Osteocyte (in vitro differentiated cells): Measurements from ENCODE around the gene MUC13. TPM values are rescaled to one million over a fixed set of nuclear protein-coding genes. Genes with fewer than 3 reads are reported as not detected.

Experiments used
- DNase-seq: peaks from one replicate; pipeline ENCODE4 v3.0.0; 2021; ENCODE audit warnings: mixed read lengths; ENCODE audit not compliant: unreplicated experiment; ENCODE audit errors: extremely low spot score
- H3K27ac Mint-ChIP-seq: one replicate; pipeline ENCODE4 v1.8.0; 2021; ENCODE audit warnings: mild to moderate bottlenecking, mixed read lengths; ENCODE audit not compliant: unreplicated experiment
- H3K27me3 Mint-ChIP-seq: one replicate; pipeline ENCODE4 v1.8.0; 2021; ENCODE audit warnings: mixed read lengths; ENCODE audit not compliant: unreplicated experiment
- H3K36me3 Mint-ChIP-seq: one replicate; pipeline ENCODE4 v1.8.0; 2021; ENCODE audit warnings: mixed read lengths; ENCODE audit not compliant: unreplicated experiment
- H3K4me1 Mint-ChIP-seq: one replicate; pipeline ENCODE4 v1.8.0; 2021; ENCODE audit warnings: mixed read lengths; ENCODE audit not compliant: unreplicated experiment
- H3K4me3 Mint-ChIP-seq: one replicate; pipeline ENCODE4 v1.8.0; 2021; ENCODE audit warnings: mild to moderate bottlenecking, moderate library complexity, mixed read lengths; ENCODE audit not compliant: unreplicated experiment
- H3K9me3 Mint-ChIP-seq: one replicate; pipeline ENCODE4 v1.8.0; 2021; ENCODE audit warnings: mixed read lengths; ENCODE audit not compliant: unreplicated experiment
- total RNA-seq: library from RNA; stranded (reverse); gene quantifications from 2 replicates; pipeline ENCODE4 v1.2.1, GENCODE V29; 2021
- TF ChIP-seq, protein P1 (sequence below): fragments of 200-600 bp; sonication (generic); IDR thresholded peaks from 2 replicates; pipeline ENCODE4 v1.5.0; 2021; ENCODE audit warnings: antibody characterized with exemption, mild to moderate bottlenecking, moderate library complexity

MUC13 gene
- total RNA-seq, 1 donor from 2014 or later: not detected

DNA sequence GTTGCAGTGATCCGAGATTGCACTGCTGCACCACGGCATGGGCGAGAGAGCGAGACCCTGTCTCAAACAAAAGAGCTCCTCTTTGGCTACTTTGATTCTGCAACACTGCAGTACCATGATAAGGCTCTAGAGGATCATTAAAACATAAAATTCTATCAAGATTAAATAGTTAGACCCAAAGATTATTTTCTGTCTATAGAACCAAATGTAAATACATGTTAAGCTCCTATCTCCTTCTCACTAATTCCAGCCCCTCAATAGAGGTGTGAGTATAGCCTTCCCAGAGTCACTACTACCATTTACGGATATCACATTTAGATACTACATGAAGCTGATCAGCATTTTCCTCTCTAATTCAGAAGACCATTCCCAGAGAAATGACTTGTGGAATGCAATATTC is 4.3 kb upstream of the MUC13 start:
- DNase-seq: no peak
- H3K4me3 Mint-ChIP-seq: no peak overlapping the region
- no peaks in the 10 kb centered on the region for H3K9me3 Mint-ChIP-seq
- no peak overlapping the region for H3K27ac Mint-ChIP-seq
- TF ChIP-seq, protein P1, sequence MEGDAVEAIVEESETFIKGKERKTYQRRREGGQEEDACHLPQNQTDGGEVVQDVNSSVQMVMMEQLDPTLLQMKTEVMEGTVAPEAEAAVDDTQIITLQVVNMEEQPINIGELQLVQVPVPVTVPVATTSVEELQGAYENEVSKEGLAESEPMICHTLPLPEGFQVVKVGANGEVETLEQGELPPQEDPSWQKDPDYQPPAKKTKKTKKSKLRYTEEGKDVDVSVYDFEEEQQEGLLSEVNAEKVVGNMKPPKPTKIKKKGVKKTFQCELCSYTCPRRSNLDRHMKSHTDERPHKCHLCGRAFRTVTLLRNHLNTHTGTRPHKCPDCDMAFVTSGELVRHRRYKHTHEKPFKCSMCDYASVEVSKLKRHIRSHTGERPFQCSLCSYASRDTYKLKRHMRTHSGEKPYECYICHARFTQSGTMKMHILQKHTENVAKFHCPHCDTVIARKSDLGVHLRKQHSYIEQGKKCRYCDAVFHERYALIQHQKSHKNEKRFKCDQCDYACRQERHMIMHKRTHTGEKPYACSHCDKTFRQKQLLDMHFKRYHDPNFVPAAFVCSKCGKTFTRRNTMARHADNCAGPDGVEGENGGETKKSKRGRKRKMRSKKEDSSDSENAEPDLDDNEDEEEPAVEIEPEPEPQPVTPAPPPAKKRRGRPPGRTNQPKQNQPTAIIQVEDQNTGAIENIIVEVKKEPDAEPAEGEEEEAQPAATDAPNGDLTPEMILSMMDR: no peak
- H3K4me1 Mint-ChIP-seq: no peaks in the 10 kb centered on the region
- H3K36me3 Mint-ChIP-seq: no peaks in the 10 kb centered on the region
- no peaks in the 10 kb centered on the region for H3K27me3 Mint-ChIP-seq

DNA sequence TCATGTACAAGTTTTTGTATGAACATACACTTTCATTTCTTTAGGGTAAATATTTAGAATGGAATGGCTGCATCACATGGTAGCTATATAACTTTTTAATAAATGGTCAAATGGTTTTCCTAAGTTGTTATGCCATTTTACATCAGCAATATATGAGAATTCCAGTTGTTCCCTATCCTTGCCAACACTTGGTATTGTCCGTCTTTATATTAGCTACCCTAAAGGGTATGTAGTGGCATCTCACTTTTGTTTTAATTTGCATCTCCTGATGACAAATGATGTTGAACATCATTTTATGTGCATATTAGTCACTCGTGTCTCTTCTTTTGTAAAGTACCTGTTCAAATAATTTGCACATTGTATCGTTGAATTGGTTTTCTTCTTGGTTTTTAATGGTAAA is 2.5 kb upstream of the MUC13 start:
- Mint-ChIP-seq H3K36me3 (no peaks in the 10 kb centered on the region), H3K9me3 (no peaks in the 10 kb centered on the region), H3K27me3 (no peaks in the 10 kb centered on the region), H3K27ac (no peak overlapping the region), H3K4me3 (no peak overlapping the region), H3K4me1 (no peaks in the 10 kb centered on the region)
- TF ChIP-seq, protein P1: no peak
- no peak for DNase-seq

DNA sequence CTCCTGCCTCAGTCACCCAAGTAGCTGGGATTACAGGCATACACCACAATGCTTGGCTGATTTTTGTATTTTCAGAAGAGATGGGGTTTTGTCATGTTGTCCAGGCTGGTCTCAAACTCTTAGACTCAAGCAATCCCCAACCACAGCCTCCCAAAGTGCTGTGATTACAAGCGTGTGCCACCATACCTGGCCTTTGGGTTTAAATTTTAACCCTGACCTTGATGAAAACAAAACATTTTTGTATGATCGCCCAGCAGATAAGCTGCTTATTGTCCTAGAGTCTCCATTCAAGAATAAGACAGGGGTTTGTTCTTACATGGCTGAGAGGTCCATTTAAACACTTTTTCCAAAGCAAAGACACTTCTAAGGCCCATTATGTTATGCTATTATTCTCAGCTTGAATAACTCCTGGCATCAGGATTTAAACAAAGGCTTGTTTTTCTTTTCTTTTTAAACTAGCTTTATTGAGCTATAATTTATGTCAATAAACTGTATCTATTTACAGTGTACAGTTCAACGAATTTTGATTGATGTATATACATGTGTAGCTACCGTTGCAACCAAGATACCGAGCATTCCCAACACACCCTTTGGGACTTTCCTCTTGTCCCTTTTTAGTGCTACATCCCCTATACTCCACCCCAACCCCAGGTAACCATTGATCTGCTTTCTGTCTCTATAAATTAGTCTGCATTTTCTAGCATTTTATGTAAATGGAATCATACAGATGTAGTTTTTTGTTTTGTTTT is 1.4 kb upstream of the MUC13 start:
- TF ChIP-seq, protein P1: no peak
- DNase-seq: no peak
- no peaks in the 10 kb centered on the region for H3K4me1 Mint-ChIP-seq
- H3K9me3 Mint-ChIP-seq: no peaks in the 10 kb centered on the region
- H3K36me3 Mint-ChIP-seq: no peaks in the 10 kb centered on the region
- H3K27me3 Mint-ChIP-seq: no peaks in the 10 kb centered on the region
- H3K27ac Mint-ChIP-seq: no peak overlapping the region
- no peak overlapping the region for H3K4me3 Mint-ChIP-seq

- TF ChIP-seq, protein P1: no peak
- no peak for DNase-seq
- Mint-ChIP-seq H3K27ac (no peak overlapping the region), H3K36me3 (no peaks in the 10 kb centered on the region), H3K9me3 (no peaks in the 10 kb centered on the region), H3K4me3 (no peak overlapping the region), H3K4me1 (no peaks in the 10 kb centered on the region), H3K27me3 (no peaks in the 10 kb centered on the region)
These were observed 713 bp upstream of the MUC13 start for GRCh38 chr3:124935264-124935663.

DNA sequence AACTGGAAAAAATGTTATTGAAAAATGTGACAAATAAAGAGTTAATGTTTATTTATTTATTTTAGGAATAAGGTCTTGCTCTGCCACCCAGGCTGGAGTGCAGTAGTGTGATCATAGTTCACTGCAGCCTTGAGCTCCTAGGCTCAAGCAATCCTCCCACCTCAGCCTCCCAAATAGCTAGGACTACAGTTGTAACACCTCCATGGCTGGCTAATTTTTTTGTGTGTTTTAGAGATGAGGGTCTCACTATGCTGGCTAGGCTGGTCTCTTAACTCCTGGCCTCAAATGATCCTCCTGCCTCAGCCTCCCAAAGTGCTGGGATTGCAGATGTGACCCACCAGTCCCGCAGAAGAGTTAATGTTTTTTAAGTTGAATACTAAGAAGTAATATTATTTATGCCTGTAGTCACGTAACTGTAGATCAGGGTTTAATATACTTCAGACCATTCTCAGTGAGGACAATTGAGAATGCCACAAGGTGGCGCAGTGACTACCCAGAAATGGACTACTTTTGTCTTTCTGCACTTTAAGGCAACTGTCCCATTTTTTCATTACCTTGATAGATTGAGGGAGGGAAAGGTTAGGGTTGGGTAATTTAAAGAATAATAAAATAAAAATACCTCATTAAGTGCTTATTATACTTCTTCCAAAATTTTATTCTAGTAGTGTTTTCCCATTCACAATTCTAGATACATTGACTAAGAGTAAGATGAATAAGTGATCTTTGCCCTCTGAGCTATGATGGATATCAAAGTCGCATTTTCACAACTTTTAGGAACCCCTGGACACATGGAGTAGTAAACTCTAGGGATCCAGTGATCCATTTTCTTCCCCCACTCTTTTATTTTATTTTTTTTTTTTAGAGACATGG is 6.0 kb downstream of the MUC13 start:
- H3K27ac Mint-ChIP-seq: no peak overlapping the region
- no peaks in the 10 kb centered on the region for H3K9me3 Mint-ChIP-seq

More for the DNA sequence above, 6.0 kb downstream of the MUC13 start:
- TF ChIP-seq, protein P1: peak; percentile 86
- no peak for DNase-seq
- H3K4me3 Mint-ChIP-seq: no peak overlapping the region
- peaks cover 2% of the 10 kb centered on the region for H3K27me3 Mint-ChIP-seq
- H3K4me1 Mint-ChIP-seq: peaks cover 2% of the 10 kb centered on the region
- H3K36me3 Mint-ChIP-seq: no peaks in the 10 kb centered on the region
